IPS-18c (cell line): Measurements from ENCODE around the gene UBE2D4.
"Not testable (repeated sequence)": the region's sequence is repeated elsewhere in the genome, so short reads cannot be mapped to it uniquely, and the experiment has no call there.

Source experiments
- H3K4me3 ChIP-seq: 2 replicates; pipeline ENCODE4 v1.7.0; 2013; ENCODE audit warnings: low read depth, mild to moderate bottlenecking, low read length, moderate library complexity; ENCODE audit not compliant: insufficient read depth
- H3K9me3 ChIP-seq: one replicate; pipeline ENCODE4 v1.6.1; 2013; ENCODE audit warnings: mild to moderate bottlenecking, low read length, moderate library complexity; ENCODE audit not compliant: control insufficient read depth, insufficient read depth

UBE2D4 gene

DNA sequence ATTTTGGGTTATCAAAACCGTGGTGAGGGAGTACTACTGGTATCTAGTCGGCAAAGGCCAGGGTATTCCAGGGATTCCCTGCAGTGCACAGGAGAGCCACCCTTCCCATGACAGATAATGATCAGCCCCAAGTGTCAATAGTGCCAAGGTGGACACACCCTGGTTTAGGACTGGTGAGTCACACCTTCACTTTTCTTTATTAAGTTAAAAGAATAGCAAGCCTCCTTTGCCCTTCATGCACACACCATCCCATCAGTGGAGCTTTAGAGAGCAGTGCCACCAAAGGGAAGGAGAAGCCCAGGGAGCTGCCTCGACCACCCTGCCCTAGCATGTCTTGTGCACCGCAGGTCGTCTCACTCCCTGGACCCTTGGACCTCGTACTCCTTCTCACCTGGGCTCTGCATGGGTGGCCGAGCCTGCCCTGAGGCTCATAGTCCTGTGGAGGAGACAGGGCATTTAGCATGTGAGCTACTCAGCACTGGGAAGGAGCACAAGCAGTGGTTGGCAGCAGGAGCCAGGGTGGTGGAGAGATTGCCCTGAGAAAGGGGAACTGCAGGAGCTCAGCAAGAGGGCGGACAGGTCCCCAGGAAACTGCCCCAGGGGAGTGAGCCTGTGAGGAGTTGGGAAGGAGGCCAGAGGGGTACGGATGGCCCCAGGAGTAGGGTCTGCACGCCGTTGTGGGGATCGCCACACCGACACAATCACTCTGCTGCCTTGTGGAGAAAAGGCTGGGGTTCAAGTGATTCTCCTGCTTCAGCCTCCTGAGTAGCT lies 17.4 kb downstream of the UBE2D4 start:
- H3K9me3 ChIP-seq: no peaks in the 10 kb centered on the region
- H3K4me3 ChIP-seq: no peak overlapping the region

DNA sequence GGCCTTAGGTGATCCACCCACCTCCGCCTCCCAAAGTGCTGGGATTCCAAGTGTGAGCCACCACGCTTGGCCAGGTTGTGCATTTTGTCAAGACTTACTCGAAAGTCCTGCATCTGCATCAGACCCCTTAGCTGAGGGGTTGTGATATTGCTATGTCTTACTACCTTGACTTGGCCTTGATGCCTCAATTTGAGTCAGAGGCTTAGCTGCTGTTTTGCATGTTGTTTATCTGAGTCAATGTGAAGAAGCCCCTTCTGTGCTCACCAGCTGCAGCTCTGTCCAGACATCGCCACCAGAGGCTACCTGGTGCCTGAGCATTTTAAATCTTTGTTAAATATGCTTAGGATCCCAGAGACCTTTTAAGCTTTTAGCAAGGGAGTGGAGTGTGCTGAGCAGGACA lies 18.1 kb downstream of the UBE2D4 start:
- H3K9me3 ChIP-seq: no peaks in the 10 kb centered on the region
- no peak overlapping the region for H3K4me3 ChIP-seq

DNA sequence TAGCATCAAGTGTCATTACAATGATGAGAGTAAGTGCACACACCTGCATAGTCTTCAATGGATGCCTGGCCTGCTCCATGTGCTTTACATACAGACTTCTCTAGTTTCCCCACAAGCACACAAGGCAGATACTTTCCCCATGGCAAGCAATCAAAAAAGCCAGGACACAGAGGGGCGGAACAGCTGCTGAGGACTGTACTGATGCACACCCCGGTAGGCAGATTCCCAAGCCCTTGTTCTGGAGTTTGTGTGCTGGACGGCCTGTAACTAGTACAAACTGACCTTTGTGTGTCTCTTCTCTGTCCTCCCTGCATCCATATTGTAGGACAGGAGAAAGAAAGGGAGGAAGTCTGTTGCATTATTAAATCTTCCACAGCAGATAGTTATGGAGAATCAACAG lies 25.8 kb downstream of the UBE2D4 start:
- no peak overlapping the region for H3K4me3 ChIP-seq

DNA sequence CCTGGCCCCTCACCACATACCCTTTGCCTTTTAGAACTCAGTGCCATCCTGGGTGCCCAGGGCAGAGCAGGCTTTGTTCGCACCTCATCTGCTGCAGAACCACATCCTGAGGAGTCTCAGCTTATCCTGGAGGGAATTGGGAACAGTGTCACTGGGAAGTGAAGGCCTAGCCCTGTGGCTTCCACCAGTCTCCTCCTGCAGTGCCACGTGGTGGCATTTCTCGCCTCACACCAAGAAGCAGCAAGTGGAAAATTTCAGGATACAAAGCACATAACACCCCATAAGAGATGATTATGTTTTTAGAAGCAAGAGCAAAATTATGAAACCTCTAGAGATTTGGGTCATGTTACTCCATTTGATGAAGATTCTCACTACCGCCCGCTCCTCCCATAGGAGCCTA lies 26.8 kb downstream of the UBE2D4 start:
- H3K9me3 ChIP-seq: no peaks in the 10 kb centered on the region
- H3K4me3 ChIP-seq: no peak overlapping the region

More for the DNA sequence above, 25.8 kb downstream of the UBE2D4 start:
- no peaks in the 10 kb centered on the region for H3K9me3 ChIP-seq

DNA sequence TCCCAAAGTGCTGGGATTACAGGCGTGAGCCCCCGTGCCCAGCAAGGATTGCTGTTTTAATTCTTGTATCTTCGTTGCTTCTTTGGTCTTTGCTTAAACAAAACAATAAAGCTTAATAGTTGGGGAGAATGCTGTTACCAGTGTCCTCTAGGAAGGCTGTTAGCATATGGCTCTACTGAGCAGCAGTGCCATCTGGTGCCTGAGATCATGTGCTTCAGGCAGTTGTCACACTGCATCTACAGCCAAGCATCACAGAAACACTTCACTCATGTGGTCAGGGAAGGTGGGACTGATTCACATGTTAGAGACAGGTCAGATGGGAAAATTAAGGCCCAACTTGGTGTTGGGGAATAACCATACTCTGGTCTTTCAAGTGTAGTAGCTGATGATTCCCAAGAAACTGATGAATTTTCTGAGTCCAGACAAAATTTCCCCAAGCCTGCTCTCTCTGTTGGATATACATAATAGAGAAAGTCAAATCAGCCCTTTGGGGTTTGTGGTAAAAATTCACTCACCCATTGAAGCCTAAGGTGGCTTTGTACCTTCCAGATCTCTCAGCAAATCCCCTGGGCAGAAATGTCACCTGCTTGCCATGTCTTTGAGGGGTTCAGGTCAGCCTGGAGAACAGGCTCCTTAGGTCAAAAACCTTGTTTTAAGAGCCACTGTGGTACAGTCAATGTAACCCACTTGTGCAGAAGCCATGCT lies 28.4 kb downstream of the UBE2D4 start:
- H3K4me3 ChIP-seq: no peak overlapping the region
- H3K9me3 ChIP-seq: no peaks in the 10 kb centered on the region

DNA sequence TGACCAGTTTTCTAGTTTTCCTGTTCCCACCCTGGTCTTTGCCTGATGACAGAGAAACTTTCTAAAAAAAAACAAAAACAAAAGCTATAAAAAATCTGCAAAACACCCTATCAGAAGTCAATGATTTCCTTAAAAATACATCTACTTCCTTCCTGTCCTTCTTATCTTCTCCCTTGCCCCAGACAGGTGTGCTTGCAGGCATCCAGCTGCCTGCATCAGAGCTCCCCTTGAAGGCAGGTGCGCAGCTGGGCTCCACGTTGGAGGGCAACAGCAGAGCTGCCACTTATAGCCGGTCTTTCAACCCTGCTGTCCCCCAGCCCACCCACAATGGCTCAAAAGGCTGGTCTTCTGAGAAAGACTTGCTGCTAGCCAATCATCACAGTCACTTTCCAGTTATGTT lies 29.8 kb downstream of the UBE2D4 start:
- no peaks in the 10 kb centered on the region for H3K9me3 ChIP-seq
- no peak overlapping the region for H3K4me3 ChIP-seq

DNA sequence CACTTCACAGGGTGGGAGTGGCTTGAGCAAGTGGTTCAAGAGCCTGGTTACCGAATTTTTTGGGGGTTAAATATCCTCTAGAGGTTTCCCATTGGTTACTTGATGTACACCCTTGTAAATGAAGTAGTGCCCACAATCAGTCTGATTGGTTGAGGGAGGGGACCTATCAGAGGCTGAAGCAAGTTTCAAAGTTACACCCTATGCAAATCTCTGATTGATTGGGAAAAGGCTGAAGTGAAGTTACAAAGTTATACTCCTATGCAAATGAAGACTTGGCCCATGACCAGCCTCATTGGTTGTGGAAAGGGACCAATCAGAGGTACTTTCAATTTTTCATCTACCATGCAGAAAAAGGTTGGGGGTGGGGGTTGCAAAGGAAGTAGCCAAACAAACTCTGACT lies 34.7 kb downstream of the UBE2D4 start:
- Histone ChIP-seq H3K4me3 (no peak overlapping the region), H3K9me3 (no peaks in the 10 kb centered on the region)

DNA sequence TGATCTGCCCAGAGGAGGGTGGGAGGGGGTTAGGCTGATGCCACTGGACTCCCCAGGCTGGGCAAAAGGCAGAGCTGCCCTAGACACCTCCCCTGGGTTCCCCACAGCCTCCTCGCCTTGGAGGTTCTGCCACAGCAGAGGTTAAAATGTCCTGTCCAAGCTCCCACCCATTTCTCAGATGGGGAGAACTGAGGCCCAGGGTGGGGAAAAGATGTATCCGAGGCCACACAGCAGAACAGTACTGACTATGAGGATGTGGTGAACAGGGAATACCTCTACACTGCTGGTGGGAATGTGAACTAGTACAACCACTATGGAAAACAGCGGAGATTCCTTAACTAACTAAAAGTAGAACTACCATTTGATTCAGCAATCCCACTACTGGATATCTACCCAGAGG lies 40.2 kb downstream of the UBE2D4 start:
- H3K4me3 ChIP-seq, H3K9me3 ChIP-seq: not testable (repeated sequence)

DNA sequence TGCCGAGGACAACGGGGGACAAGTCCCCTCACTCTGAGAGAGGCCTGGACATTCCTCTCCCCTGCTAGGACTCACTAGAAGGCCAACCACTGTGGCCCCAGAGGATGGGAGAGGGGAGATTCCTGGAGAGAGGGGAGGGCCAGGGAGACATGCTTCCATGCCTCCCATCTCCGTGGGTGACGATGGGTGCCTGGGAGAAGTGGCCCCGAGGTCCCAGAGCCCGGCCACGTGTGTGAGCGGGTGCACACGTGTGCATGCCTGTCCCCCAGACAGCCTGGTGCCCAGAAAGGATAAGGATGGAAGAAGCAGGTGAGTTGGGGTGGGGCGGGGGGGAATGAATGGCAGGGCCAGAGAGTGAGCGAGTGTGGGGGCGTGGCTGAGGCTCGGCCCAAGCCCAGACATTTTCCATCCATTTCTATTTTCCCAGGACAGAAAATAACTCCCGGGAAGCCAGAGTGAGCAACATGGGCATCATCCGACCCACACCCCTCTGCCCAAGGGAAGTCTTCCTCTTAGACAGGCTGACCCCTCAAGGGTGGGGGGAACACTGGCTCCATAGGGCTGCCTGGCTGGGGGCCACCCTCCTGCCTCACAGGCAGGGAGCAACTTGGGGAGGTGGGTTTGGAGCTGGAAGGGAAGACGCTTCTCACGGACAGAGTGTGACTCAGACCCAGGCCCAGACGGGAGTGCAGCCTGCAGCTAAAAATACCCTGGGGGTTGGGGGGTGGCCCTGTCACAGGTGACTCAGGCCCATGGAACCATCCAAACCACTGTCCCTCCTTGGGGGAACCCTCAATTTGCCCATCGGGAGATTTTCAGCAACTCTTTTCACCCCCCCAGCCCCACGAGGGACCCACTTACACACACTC lies 42.2 kb downstream of the UBE2D4 start:
- not testable (repeated sequence) for H3K4me3 ChIP-seq, H3K9me3 ChIP-seq

DNA sequence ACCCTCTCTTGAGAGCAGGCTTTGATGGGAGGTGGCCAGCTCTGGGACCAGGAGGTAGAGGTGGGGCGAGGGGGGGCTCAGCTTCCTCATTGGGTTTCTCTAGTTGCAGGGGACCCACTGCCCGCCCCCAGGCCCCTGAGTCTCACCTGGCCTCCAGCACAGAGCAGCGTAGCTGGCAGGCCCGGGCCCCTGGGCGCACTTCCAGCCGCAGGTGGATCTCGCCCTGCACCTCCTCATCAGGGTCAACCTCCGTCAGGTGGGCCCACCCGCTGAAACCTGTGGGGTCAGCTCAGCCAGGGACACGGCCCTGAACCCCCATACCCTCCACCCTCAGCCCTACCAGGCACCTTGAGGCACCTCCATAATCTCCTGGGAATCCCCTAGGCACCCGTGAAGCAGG lies 43.4 kb downstream of the UBE2D4 start:
- H3K4me3 ChIP-seq, H3K9me3 ChIP-seq: not testable (repeated sequence)

DNA sequence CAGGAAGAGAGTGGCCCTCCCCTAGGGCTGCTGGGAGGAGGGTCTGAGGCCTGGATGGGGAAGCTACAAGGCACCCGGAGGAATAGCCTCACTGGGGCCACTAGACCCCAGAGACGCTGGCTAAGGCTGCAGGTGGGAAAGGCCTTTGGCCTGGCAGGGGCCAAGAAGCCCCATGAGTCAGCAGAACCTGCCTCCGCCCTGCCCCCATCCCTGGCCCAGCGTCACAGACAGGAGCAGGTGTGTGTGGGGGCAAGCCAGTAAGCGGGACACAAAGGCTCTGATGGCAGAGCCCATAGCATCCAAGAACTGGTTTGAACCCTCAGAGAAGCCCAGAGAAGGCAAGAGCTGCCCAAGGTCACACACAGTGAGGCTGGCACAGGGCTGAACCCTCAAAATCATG lies 44.5 kb downstream of the UBE2D4 start:
- H3K9me3 ChIP-seq, H3K4me3 ChIP-seq: not testable (repeated sequence)

DNA sequence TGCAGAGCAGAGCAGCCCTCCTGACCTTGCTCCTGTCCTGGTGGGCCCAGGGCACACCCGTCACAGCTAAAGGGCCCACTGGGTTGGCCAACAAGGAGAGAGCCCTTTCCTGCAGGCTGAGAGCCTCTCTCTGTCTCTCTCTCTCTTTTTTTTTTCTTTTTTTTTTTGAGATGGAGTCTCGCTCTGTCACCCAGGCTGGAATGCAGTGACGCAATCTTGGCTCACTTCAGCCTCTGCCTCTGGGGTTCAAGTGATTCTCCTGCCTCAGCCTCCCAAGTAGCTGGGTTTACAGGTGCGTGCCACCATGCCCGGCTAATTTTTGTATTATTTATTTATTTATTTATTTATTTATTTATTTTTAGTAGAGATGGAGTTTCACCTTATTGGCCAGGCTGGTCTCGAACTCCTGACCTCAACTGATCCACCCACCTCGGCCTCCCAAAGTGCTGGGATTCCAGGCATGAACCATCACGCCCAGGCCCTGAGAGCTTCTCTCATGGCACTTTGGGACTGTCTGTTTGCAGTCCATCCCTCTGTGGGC lies 47.9 kb downstream of the UBE2D4 start:
- H3K4me3 ChIP-seq, H3K9me3 ChIP-seq: not testable (repeated sequence)

DNA sequence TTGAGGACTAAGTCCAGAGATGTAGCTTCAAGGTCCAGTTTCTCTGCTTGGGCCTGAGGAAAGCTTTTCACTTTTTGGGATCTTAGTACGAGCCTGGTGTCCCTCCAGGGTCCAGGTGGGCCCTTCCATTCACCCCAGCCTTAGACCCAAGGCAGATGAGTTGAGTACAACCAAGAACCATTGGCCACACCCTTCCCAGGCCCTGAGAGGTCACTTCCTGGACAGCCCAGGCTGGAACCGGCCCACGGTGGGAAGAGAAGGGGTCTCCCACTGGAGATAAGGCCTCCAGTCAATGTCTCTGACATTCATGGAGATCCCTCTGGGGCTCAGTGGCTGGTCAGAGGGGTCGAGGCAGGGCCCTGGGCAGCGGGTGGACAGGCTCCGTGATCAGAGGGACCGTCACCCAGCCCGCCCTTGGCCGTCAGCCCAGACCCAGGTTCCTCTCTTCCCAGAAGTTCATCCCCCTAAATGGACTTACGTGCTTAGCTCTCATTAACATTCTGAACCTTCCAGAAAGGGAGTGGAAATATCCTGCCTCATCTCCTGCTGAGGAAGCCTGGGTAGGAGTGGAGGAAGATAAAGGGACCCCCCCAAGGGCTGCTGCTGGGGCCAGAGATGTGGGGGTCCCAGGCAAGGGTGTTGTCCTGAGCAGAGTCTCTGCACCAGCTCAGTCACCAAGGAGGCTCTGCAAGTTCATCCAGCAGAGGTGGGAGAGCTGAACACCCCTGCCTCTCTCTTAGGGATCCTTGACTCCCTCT lies 48.7 kb downstream of the UBE2D4 start:
- not testable (repeated sequence) for H3K4me3 ChIP-seq

DNA sequence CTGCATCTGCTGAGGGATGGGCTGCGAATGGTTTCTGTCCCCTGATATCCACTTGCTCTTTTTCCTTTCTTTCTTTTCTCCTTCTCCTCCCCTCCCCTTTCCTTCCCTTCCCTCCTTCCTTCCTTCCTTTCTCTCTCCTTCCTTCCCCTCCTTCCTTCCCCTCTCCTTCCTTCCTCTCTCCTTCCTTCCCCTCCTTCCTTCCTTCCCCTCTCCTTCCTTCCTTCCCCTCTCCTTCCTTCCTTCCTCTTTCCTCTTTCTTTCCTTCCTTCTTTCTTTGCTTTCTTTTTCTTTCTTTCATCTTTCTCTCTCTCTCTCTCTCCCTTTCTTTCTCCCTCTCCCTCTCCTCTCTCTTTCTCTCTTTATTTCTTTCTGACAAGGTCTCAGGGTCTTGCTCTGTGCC lies 51.3 kb downstream of the UBE2D4 start:
- Histone ChIP-seq H3K9me3 (no peaks in the 10 kb centered on the region), H3K4me3 (no peak overlapping the region)

More for the DNA sequence above, 48.7 kb downstream of the UBE2D4 start:
- not testable (repeated sequence) for H3K9me3 ChIP-seq

DNA sequence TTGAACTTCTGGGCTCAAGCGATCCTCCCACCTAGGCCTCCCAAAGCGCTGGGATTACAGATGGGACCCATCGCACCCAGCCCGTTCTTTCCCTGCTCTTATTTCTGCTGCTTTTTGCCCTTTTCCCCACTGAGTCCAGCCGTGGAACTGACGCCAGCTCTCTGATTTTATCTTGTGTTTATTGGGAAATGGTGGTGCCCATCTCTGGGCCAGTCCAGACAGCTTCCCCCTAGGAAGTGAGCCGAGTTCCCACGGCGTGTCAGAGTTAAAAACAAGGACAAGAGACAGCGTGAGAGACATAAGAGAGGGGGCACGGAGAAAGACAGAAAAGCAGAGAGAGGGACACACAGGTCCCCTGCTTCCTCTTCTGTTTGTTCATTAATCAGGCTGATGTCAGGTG lies 51.9 kb downstream of the UBE2D4 start:
- not testable (repeated sequence) for H3K4me3 ChIP-seq

DNA sequence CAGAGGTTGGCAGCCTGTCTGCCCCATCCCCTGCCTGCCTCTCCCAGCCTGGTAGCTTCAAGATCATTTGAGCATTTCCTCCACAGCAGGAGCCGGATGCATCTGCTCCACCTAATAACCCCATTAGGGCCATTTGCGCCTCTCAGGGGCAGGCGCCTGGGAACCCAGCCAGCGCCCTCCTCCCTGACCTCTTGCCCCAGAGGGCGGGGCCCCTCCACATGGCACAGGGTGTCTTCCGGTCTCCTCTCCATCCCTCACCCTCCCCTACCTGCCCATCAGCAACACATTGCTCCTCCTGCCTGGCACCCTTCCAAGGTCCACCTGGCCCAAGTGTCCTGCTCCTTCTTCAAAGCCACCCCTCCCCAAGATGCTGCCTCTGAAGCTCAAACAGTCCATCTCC lies 56.6 kb downstream of the UBE2D4 start:
- H3K9me3 ChIP-seq, H3K4me3 ChIP-seq: not testable (repeated sequence)

More for the DNA sequence above, 51.9 kb downstream of the UBE2D4 start:
- H3K9me3 ChIP-seq: not testable (repeated sequence)

DNA sequence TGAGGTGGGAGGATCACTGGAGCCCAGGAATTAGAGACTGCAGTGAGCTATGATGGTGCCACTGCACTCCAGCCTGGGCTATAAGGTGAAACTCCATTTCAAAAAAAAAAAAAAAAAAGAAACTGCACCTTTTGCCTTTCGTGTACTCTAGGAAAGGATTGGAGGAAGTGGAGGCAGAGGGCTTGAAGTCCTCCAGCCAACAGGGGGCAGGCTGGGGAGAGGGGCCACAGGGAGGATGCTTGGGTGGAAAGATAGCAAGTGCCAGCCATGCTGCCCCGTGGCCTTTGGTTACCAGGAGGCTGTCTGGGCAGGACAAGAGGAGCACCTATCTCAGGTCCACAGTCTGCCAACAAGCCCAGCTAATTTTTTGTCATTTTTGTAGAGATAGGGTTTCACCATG lies 57.5 kb downstream of the UBE2D4 start:
- not testable (repeated sequence) for H3K4me3 ChIP-seq, H3K9me3 ChIP-seq
